SJSA1 (cell line): ENCODE measurements around the gene KRTAP4-1. TPM values are rescaled to one million over a fixed set of nuclear protein-coding genes. Genes with fewer than 3 reads are reported as not detected.
"Not testable (repeated sequence)": the region's sequence is repeated elsewhere in the genome, so short reads cannot be mapped to it uniquely, and the experiment has no call there.

Source experiments
- DNase-seq, 2 experiments: peaks; one replicate each; pipeline ENCODE4 v3.0.0-alpha.2; 2015 to 2020; ENCODE audit warnings: low spot score in 2 of 2, low read depth in 1 of 2
- H3K27ac ChIP-seq: fragments of 250-450 bp; sonication (Bioruptor Pico); 2 replicates; pipeline ENCODE4 v1.5.1; 2020; ENCODE audit warnings: mild to moderate bottlenecking, moderate library complexity
- H3K27me3 ChIP-seq: fragments of 250-450 bp; sonication (Bioruptor Pico); replicated peaks from 2 replicates; pipeline ENCODE4 v1.5.1; 2020; ENCODE audit warnings: mild to moderate bottlenecking, moderate library complexity
- H3K36me3 ChIP-seq: fragments of 250-450 bp; sonication (Bioruptor Pico); 2 replicates; pipeline ENCODE4 v1.5.1; 2020; ENCODE audit warnings: mild to moderate bottlenecking
- H3K4me1 ChIP-seq: fragments of 250-450 bp; sonication (Bioruptor Pico); replicated peaks from 2 replicates; pipeline ENCODE4 v1.6.1; 2021; ENCODE audit warnings: mild to moderate bottlenecking
- H3K4me3 ChIP-seq: fragments of 250-450 bp; sonication (Bioruptor Pico); 2 replicates; pipeline ENCODE4 v1.5.1; 2020; ENCODE audit warnings: mild to moderate bottlenecking
- H3K9me3 ChIP-seq: fragments of 250-450 bp; sonication (Bioruptor Pico); replicated peaks from 2 replicates; pipeline ENCODE4 v1.5.1; 2020; ENCODE audit warnings: mild to moderate bottlenecking
- total RNA-seq: library from RNA; depleted of rRNA; stranded (reverse); fragments of >200 nt; shearing (Covaris generic); gene quantifications from 2 replicates; pipeline ENCODE4 v1.2.3, GENCODE V29; 2014

Gene KRTAP4-1
- total RNA-seq, 1 experiment from 2014 or later: not detected

GRCh38 chr17:41189837-41190318, 5.2 kb upstream of the KRTAP4-1 start, which contains the start of gene KRTAP9-1:
Gene KRTAP9-1 (plus strand): TSS chr17:41189887. CDS start chr17:41189887, 0 bp downstream.
- DNase-seq, H3K4me3 ChIP-seq, H3K4me1 ChIP-seq, H3K27ac ChIP-seq, H3K9me3 ChIP-seq, H3K36me3 ChIP-seq: not testable (repeated sequence)
- peaks cover 13% of the 10 kb centered on the region; the same call in 1 of the 2 replicates for H3K27me3 ChIP-seq

DNA sequence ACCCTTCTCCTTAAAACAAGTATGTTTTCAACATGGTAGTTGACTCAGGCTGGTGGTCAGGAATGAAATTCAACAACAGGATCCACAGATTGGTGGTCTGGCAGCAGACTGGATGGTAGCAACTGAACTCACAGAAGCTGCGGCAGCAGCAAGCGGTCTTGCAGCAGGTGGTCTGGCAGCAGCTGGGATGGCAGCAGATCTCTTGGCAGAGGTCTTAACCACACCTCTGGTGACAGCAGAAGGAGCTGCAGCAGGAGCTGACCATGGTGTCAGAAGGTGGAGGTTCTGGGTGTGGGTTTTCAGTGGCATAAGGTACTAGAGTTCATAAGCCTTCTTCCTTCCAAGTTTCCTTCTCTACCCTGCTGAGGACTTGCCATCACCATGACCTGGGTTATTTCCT, 2.2 kb upstream of the KRTAP4-1 start:
- Histone ChIP-seq H3K36me3 (no peaks in the 10 kb centered on the region), H3K4me1 (no peaks in the 10 kb centered on the region), H3K27ac (no peak overlapping the region), H3K9me3 (no peaks in the 10 kb centered on the region), H3K4me3 (no peak overlapping the region), H3K27me3 (peaks cover 13% of the 10 kb centered on the region; the same call in 1 of the 2 replicates)
- DNase-seq: no peak

- H3K4me1 ChIP-seq: no peaks in the 10 kb centered on the region
- no peaks in the 10 kb centered on the region for H3K9me3 ChIP-seq
- no peak overlapping the region for H3K27ac ChIP-seq
- no peak overlapping the region for H3K4me3 ChIP-seq
- peaks cover 13% of the 10 kb centered on the region; the same call in 1 of the 2 replicates for H3K27me3 ChIP-seq
- no peak for DNase-seq
- no peaks in the 10 kb centered on the region for H3K36me3 ChIP-seq
These were observed 290 bp upstream of the KRTAP4-1 start for GRCh38 chr17:41185001-41185400.

DNA sequence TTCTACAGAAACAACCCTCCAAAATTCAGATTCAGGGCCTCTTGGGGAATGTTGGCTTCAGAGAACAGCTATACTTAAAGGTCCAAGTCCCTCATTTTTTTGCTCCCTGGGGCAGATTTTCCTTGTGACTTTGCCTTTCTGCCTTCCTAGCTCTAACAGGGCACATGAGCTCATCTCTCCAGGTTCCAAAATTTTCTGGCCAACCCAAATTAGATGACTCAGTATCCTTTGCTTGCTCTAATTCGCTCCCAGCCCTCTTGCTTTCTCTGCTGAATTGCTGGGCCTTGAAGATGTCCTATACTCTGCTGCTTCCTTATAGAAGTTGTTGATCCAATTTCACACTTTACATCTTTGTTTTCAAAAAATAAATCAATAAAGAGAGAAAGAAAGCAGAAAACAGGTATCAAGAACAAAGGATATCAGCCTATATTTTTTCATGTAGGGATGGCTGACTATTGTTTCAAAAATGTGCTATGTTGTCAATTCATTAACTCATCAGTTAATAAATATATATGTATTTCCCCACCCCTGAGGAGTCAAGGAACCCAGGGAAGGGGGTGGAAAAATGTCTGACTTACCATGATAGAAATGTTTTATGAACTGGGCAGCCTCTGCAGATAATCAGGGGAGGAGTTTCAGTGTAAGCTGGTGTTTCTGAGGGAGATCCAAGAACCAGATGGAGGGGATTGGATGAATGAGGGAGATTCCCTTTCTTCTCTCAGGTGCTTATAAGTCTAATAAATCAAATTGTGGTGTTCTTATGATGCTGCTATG, 5.7 kb downstream of the KRTAP4-1 start:
- Histone ChIP-seq H3K4me1 (no peaks in the 10 kb centered on the region), H3K27ac (no peak overlapping the region), H3K9me3 (no peaks in the 10 kb centered on the region), H3K4me3 (no peak overlapping the region), H3K27me3 (no peaks in the 10 kb centered on the region; the same call in 1 of the 2 replicates), H3K36me3 (no peaks in the 10 kb centered on the region)
- no peak for DNase-seq

DNA sequence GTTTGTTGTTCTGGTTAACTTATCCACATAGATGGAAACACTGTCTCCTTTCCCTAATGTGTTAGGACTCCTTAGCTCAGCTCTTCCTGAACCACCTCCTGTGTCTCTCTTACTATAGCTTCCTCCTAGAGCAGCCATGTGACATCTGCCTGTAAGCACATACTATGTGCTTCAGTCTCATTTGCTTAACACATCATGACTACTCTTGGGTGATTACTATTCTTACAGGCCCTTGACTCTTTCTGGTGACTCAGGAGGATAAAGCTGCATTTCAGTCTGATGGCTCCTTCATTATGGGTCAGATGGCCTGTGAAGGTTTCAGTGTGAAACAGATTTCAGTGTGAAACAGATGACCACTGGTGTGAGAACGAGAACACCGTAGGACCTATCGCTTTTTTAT, 6.4 kb downstream of the KRTAP4-1 start:
- no peak overlapping the region for H3K27ac ChIP-seq
- no peaks in the 10 kb centered on the region for H3K9me3 ChIP-seq
- H3K27me3 ChIP-seq: no peaks in the 10 kb centered on the region; the same call in 1 of the 2 replicates
- no peaks in the 10 kb centered on the region for H3K36me3 ChIP-seq
- no peak for DNase-seq
- no peaks in the 10 kb centered on the region for H3K4me1 ChIP-seq
- H3K4me3 ChIP-seq: no peak overlapping the region

- H3K36me3 ChIP-seq: no peaks in the 10 kb centered on the region
- H3K27me3 ChIP-seq: no peaks in the 10 kb centered on the region; the same call in 1 of the 2 replicates
- H3K4me1 ChIP-seq: no peaks in the 10 kb centered on the region
- no peaks in the 10 kb centered on the region for H3K9me3 ChIP-seq
- H3K27ac ChIP-seq: no peak within 1 kb of the TSS
- no peak within 1 kb of the TSS for H3K4me3 ChIP-seq
- no peak for DNase-seq
These were observed 6.9 kb downstream of the KRTAP4-1 start, which contains the start of gene KRTAP4-2 for GRCh38 chr17:41177727-41178271. Gene KRTAP4-2 (minus strand): TSS chr17:41178221. CDS start chr17:41178164, 57 bp downstream.

- DNase-seq: no peak
- Histone ChIP-seq H3K9me3 (no peaks in the 10 kb centered on the region), H3K27me3 (no peaks in the 10 kb centered on the region; the same call in 1 of the 2 replicates), H3K4me3 (no peak overlapping the region), H3K4me1 (no peaks in the 10 kb centered on the region), H3K36me3 (no peaks in the 10 kb centered on the region), H3K27ac (no peak overlapping the region)
These were observed 7.8 kb downstream of the KRTAP4-1 start for GRCh38 chr17:41176744-41177387.

DNA sequence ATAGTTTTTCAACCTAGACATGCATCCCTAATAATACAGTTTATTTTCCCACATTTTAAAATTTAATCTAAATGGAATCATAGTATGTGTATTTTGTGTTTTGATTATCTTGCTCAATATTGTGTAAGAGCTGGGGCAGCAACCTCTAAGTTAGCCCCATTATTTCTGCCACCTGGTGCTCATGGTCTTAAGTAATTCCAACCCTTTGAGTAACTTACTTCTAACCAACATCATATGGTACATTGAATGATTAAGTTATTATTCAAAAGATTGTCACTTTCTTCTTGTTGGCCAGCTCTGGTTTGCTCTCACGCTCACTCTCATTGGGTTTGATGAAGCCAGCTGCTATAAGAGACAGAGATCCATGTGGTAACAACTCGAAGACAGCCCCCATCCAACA, 12.8 kb downstream of the KRTAP4-1 start:
- DNase-seq: no peak
- Histone ChIP-seq H3K27me3 (no peaks in the 10 kb centered on the region; the same call in 1 of the 2 replicates), H3K36me3 (no peaks in the 10 kb centered on the region), H3K4me1 (no peaks in the 10 kb centered on the region), H3K27ac (no peak overlapping the region), H3K9me3 (no peaks in the 10 kb centered on the region), H3K4me3 (no peak overlapping the region)

DNA sequence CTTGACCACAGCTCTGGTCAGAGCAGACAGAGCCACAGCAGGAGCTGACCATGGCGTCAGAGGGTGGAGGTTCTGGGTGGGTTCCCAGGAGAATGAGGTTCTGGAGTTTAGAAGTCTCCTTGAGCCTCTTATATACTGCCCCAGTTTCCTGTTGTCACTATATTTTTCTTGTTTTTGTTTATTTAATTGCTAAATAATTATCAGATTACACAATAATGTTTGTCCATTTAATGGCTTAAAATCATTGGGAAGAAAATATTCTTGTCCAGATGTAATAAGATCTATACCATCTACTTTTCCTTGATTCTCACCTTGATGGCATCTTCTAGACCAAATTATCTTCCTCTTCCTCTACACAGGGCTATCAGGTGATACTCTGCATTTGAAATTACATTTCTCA, 16.6 kb downstream of the KRTAP4-1 start, which contains the start of gene KRTAP4-3:
Gene KRTAP4-3, minus strand, starts transcription at position 101 of the 400 bp plus-strand sequence. Its CDS starts 49 bp downstream, at position 52.
- Histone ChIP-seq H3K9me3 (no peaks in the 10 kb centered on the region), H3K4me1 (no peaks in the 10 kb centered on the region), H3K27ac (no peak within 1 kb of the TSS), H3K36me3 (no peaks in the 10 kb centered on the region), H3K4me3 (no peak within 1 kb of the TSS), H3K27me3 (no peaks in the 10 kb centered on the region; the same call in 1 of the 2 replicates)
- no peak for DNase-seq

- Histone ChIP-seq H3K27ac (no peak overlapping the region), H3K9me3 (no peaks in the 10 kb centered on the region), H3K36me3 (no peaks in the 10 kb centered on the region), H3K4me3 (no peak overlapping the region), H3K27me3 (no peaks in the 10 kb centered on the region; the same call in 1 of the 2 replicates), H3K4me1 (no peaks in the 10 kb centered on the region)
- DNase-seq: no peak
These were observed 17.1 kb downstream of the KRTAP4-1 start for GRCh38 chr17:41167561-41167960.

DNA sequence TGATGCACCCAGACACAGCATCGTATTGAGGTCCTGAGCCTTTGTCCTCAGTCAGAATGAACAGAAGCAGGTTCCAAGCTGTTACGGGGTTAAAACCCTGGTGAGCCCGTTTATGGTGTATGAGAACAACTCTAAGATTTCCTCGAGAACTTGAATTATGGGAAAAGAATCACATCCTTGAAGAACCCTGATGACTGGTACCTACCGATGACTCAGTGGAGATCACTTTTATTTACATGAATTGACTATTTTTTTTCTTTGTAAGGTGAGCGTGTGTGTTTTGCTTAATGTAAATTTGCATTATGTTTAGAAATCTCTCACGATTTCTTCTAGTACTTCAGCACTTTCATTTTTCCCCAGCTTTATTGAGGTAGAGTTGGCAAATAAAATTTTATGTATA, 20.9 kb downstream of the KRTAP4-1 start:
- Histone ChIP-seq H3K36me3 (no peaks in the 10 kb centered on the region), H3K9me3 (no peaks in the 10 kb centered on the region), H3K27me3 (no peaks in the 10 kb centered on the region; the same call in 1 of the 2 replicates), H3K4me1 (no peaks in the 10 kb centered on the region), H3K27ac (no peak overlapping the region), H3K4me3 (no peak overlapping the region)
- DNase-seq: no peak

GRCh38 chr17:41160648-41161047, 24.1 kb downstream of the KRTAP4-1 start, which contains the start of gene KRTAP4-4:
Gene KRTAP4-4 (minus strand): TSS chr17:41160748. CDS start chr17:41160691, 57 bp downstream.
- Histone ChIP-seq H3K4me3 (no peak within 1 kb of the TSS), H3K36me3 (no peaks in the 10 kb centered on the region), H3K9me3 (no peaks in the 10 kb centered on the region), H3K27me3 (no peaks in the 10 kb centered on the region), H3K27ac (no peak within 1 kb of the TSS), H3K4me1 (no peaks in the 10 kb centered on the region)
- no peak for DNase-seq

DNA sequence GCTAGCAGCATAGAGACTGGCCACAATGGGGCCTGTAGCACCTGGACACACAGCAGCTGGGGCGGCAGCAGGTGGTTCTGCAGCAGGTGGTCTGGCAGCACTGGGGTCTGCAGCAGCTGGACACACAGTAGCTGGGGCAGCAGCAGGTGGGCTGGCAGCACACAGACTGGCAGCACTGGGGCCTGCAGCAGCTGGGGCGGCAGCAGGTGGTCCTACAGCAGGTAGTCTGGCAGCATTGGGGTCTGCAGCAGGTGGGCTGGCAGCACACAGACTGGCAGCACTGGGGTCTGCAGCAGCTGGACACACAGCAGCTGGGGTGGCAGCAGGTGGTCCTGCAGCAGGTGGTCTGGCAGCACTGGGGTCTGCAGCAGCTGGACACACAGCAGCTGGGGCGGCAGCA, 24.5 kb downstream of the KRTAP4-1 start:
- H3K4me3 ChIP-seq, H3K27me3 ChIP-seq, H3K36me3 ChIP-seq, H3K4me1 ChIP-seq, H3K27ac ChIP-seq, H3K9me3 ChIP-seq, DNase-seq: not testable (repeated sequence)
